ENCODE results near the gene ASAP3.

ASAP3 gene

DNA sequence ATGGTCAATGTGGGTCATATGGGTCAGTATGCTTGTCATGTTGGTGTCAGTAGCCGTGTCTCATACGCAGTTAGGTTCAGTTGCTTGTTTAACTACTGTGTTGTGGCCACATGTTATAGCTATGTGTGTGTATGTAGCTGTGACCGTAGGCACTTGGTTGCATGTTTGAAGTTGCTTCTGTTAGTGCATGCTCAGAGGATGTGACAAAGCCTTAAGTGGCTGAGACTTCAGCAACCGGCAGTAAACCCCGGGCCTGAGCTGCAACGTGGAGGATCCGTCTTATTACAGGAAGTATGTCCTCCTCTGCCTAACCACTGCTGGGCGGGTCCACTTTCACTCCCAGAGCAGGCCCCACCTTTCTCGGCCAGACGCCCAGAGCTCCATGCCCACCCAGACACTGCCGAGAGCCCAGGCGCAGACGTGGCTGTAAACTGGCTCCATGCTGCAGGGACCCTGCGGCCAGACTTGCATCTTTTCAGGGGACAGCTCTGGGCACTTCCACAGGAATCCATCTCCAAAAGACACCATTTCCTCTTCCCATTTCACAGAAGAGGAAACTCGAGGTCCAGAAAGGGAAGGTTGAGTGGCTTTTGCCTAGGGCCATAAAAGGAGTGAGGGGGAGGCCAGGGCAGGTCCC, 61.6 kb downstream of the ASAP3 start:
- TF ChIP-seq EZH2phosphoT487 (conservative IDR thresholded peaks at IDR 0.05; ENCODE audit: low read length) (no peak), CTCF (IDR thresholded peaks at IDR 0.05; ENCODE audit: insufficient read depth, low read length, poor library complexity, severe bottlenecking) (no peak)
- no peaks in the 10 kb centered on the region for H3K9me3 ChIP-seq (ENCODE audit: insufficient read depth, low read length)
- no peaks in the 10 kb centered on the region for H3K9me2 ChIP-seq (replicated peaks; ENCODE audit: insufficient read depth, low read length)
- H3K4me2 ChIP-seq (ENCODE audit: low read depth, low read length, poor library complexity, severe bottlenecking), result no peak overlapping the region
- no peaks in the 10 kb centered on the region for H3K36me3 ChIP-seq (ENCODE audit: low read length)
- H2AFZ ChIP-seq (ENCODE audit: low read depth, low read length, severe bottlenecking), result no peak overlapping the region
- no peak overlapping the region for H3K4me3 ChIP-seq (ENCODE audit: insufficient read depth, low read length, poor library complexity, severe bottlenecking)
- no peaks in the 10 kb centered on the region for H4K20me1 ChIP-seq (ENCODE audit: low read depth, low read length)
- H3K27ac ChIP-seq (ENCODE audit: low read depth, low read length), result no peak overlapping the region
- no peaks in the 10 kb centered on the region for H3F3A ChIP-seq (ENCODE audit: insufficient read depth)
- no peak overlapping the region for H3K9ac ChIP-seq (ENCODE audit: low read length)
- no peaks in the 10 kb centered on the region for H3K27me3 ChIP-seq (ENCODE audit: low read length)
- no peaks in the 10 kb centered on the region for H3K79me2 ChIP-seq (ENCODE audit: insufficient read depth, low read length)

DNA sequence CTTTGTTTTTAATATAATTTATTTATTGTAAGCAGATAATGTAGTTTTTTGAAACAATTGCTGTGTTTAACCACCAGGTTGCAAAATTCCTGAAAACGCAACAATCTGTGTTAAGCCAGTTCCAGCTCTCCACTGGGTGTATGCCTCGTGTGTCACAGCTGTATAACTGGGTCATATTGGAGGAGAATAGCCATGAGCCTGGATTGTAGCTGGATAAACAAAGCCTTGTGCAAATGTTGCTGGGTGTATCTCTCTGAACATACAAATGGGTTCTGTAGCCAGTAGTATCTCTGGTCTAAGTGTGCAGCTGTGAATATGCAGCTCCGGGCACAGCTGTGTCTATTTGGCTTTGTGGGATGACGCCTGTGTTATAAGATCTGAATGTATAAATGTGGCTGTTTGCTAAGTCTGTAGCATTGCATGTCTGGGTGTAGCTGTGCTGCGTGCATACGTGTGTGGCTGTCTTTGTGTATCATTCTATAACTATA, 62.2 kb downstream of the ASAP3 start:
- no peaks in the 10 kb centered on the region for H3F3A ChIP-seq (ENCODE audit: insufficient read depth)
- H3K36me3 ChIP-seq (ENCODE audit: low read length), result no peaks in the 10 kb centered on the region
- H3K9ac ChIP-seq (ENCODE audit: low read length), result no peak overlapping the region
- H3K79me2 ChIP-seq (ENCODE audit: insufficient read depth, low read length), result no peaks in the 10 kb centered on the region
- H3K27ac ChIP-seq (ENCODE audit: low read depth, low read length), result no peak overlapping the region
- no peaks in the 10 kb centered on the region for H4K20me1 ChIP-seq (ENCODE audit: low read depth, low read length)
- H3K27me3 ChIP-seq (ENCODE audit: low read length), result no peaks in the 10 kb centered on the region
- H3K9me3 ChIP-seq (ENCODE audit: insufficient read depth, low read length), result no peaks in the 10 kb centered on the region
- no peaks in the 10 kb centered on the region for H3K9me2 ChIP-seq (replicated peaks; ENCODE audit: insufficient read depth, low read length)
- no peak overlapping the region for H3K4me2 ChIP-seq (ENCODE audit: low read depth, low read length, poor library complexity, severe bottlenecking)
- TF ChIP-seq EZH2phosphoT487 (conservative IDR thresholded peaks at IDR 0.05; ENCODE audit: low read length) (no peak), CTCF (IDR thresholded peaks at IDR 0.05; ENCODE audit: insufficient read depth, low read length, poor library complexity, severe bottlenecking) (no peak)
- no peak overlapping the region for H2AFZ ChIP-seq (ENCODE audit: low read depth, low read length, severe bottlenecking)
- no peak overlapping the region for H3K4me3 ChIP-seq (ENCODE audit: insufficient read depth, low read length, poor library complexity, severe bottlenecking)

- Histone ChIP-seq H3K4me2 (ENCODE audit: low read depth, low read length, poor library complexity, severe bottlenecking) (no peak overlapping the region), H3K36me3 (ENCODE audit: low read length) (no peaks in the 10 kb centered on the region), H3K79me2 (ENCODE audit: insufficient read depth, low read length) (no peaks in the 10 kb centered on the region), H3K27me3 (ENCODE audit: low read length) (no peaks in the 10 kb centered on the region), H3K27ac (ENCODE audit: low read depth, low read length) (no peak overlapping the region), H3F3A (ENCODE audit: insufficient read depth) (no peaks in the 10 kb centered on the region), H3K9me3 (ENCODE audit: insufficient read depth, low read length) (no peaks in the 10 kb centered on the region), H4K20me1 (ENCODE audit: low read depth, low read length) (no peaks in the 10 kb centered on the region), H3K9ac (ENCODE audit: low read length) (no peak overlapping the region), H3K4me3 (ENCODE audit: insufficient read depth, low read length, poor library complexity, severe bottlenecking) (no peak overlapping the region), H2AFZ (ENCODE audit: low read depth, low read length, severe bottlenecking) (no peak overlapping the region), H3K9me2 (replicated peaks; ENCODE audit: insufficient read depth, low read length) (no peaks in the 10 kb centered on the region)
- TF ChIP-seq CTCF (IDR thresholded peaks at IDR 0.05; ENCODE audit: insufficient read depth, low read length, poor library complexity, severe bottlenecking) (no peak), EZH2phosphoT487 (conservative IDR thresholded peaks at IDR 0.05; ENCODE audit: low read length) (no peak)
These were observed 62.6 kb downstream of the ASAP3 start for GRCh38 chr1:23421343-23421742.

All from SU-DHL-6 (cell line).